ENCODE data around the gene ANAPC15.
"Not testable (repeated sequence)": the region's sequence is repeated elsewhere in the genome, so short reads cannot be mapped to it uniquely, and the experiment has no call there.

DNA sequence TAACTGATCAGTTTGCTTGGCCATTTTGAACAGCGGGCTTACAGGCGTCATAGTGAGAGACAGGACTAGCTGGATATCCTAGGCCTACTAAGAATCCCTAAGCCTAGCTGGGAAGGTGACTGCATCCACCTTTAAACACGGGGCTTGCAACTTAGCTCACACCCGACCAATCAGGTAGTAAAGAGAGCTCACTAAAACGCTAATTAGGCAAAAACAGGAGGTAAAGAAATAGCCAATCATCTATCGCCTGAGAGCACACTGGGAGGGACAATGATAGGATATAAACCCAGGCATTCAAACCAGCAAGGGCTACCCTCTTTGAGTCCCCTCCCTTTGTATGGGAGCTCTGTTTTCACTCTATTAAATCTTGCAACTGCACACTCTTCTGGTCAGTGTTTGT lies 41.4 kb upstream of the ANAPC15 start:
- not testable (repeated sequence) for TF ChIP-seq EZH2 (IDR thresholded peaks at IDR 0.05; ENCODE audit: borderline replicate concordance, low read length)
- TF ChIP-seq, protein P1, sequence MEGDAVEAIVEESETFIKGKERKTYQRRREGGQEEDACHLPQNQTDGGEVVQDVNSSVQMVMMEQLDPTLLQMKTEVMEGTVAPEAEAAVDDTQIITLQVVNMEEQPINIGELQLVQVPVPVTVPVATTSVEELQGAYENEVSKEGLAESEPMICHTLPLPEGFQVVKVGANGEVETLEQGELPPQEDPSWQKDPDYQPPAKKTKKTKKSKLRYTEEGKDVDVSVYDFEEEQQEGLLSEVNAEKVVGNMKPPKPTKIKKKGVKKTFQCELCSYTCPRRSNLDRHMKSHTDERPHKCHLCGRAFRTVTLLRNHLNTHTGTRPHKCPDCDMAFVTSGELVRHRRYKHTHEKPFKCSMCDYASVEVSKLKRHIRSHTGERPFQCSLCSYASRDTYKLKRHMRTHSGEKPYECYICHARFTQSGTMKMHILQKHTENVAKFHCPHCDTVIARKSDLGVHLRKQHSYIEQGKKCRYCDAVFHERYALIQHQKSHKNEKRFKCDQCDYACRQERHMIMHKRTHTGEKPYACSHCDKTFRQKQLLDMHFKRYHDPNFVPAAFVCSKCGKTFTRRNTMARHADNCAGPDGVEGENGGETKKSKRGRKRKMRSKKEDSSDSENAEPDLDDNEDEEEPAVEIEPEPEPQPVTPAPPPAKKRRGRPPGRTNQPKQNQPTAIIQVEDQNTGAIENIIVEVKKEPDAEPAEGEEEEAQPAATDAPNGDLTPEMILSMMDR (IDR thresholded peaks at IDR 0.05; ENCODE audit: low read length), result not testable (repeated sequence)

Measured in OCI-LY1 (cell line).